Measurements from ENCODE around the gene FAM118B. TPM values are rescaled to one million over a fixed set of nuclear protein-coding genes. Genes with fewer than 3 reads are reported as not detected.
A peak's percentile ranks its signal among the peaks of the same experiment; 100 is the strongest.

FAM118B gene
- total and polyA plus RNA-seq, 2 of the 8 experiments (the other 6 are each of a cell fraction or from before 2014, with no cell fraction given): 25.3 to 48.3 TPM

GRCh38 chr11:126268708-126269579, 57.4 kb downstream of the FAM118B start, which contains the start of the genes FOXRED1 and SRPRA:
Gene FOXRED1 (plus strand): TSS chr11:126269154. CDS start chr11:126269207, 53 bp downstream.
Gene SRPRA (minus strand): TSS chr11:126268895. CDS start chr11:126268804, 91 bp downstream.
- Histone ChIP-seq H2BK12ac (ENCODE audit: low read depth, low read length) (peak within 1 kb of the TSS; percentile 32; the same call in 1 of the 2 replicates), H3K4me1 (replicated peaks in 1 of 4; ENCODE audit: control insufficient read depth in 3 of 4, insufficient read depth in 4 of 4, low read length in 3 of 4) (peaks cover 0 to 7% (median 2%) of the 10 kb centered on the region in 4 experiments; a peak in 1 of 7 replicates), H3K4me3 (ENCODE audit: extremely low read depth in 1 of 4, insufficient read depth in 2 of 4, low read depth in 3 of 4, low read length in 4 of 4) (peak within 1 kb of the TSS; percentile 88 to 99 (median 95)), H2BK5ac (ENCODE audit: low read depth, low read length) (peak within 1 kb of the TSS; percentile 99), H3K23ac (ENCODE audit: insufficient read length) (no peak within 1 kb of the TSS), H3K4ac (replicated peaks; ENCODE audit: insufficient read length, low read depth, low read length) (peak within 1 kb of the TSS; percentile 83), H3K36me3 (ENCODE audit: control insufficient read depth in 2 of 4, insufficient read depth in 4 of 4, low read length in 3 of 4) (peaks cover 30 to 53% (median 41%) of the 10 kb centered on the region in 4 experiments), H4K20me1 (replicated peaks in 1 of 2; ENCODE audit: control insufficient read depth in 1 of 2, insufficient read depth in 2 of 2, low read length in 2 of 2) (peaks cover 2 to 10% of the 10 kb centered on the region in 2 experiments), H3K18ac (ENCODE audit: extremely low read depth, low read length) (peak within 1 kb of the TSS; percentile 93), H2AK5ac (ENCODE audit: low read depth, low read length) (no peak within 1 kb of the TSS), H4K8ac (ENCODE audit: extremely low read depth, insufficient read depth, low read length) (peak within 1 kb of the TSS; percentile 98), H3K56ac (replicated peaks; ENCODE audit: insufficient read length, low read depth, low read length) (peak within 1 kb of the TSS; percentile 96), H3K14ac (ENCODE audit: insufficient read length) (no peak within 1 kb of the TSS), H3K79me2 (ENCODE audit: control insufficient read depth in 1 of 2, insufficient read depth in 2 of 2, low read length in 2 of 2) (peaks cover 0 to 35% of the 10 kb centered on the region in 2 experiments; a peak in 2 of 4 replicates), H3K79me1 (ENCODE audit: low read depth, low read length) (peaks cover 7% of the 10 kb centered on the region), H2BK15ac (ENCODE audit: low read length) (0 out of 2 replicates have a peak within 1 kb of the TSS, but pooled peaks have one; percentile 89), H3K27me3 (replicated peaks in 1 of 4; ENCODE audit: control insufficient read depth in 3 of 4, extremely low read depth in 1 of 4, insufficient read depth in 3 of 4, low read length in 3 of 4) (no peaks in the 10 kb centered on the region), H3K23me2 (ENCODE audit: low read depth, low read length) (peaks cover 3% of the 10 kb centered on the region; the same call in 1 of the 2 replicates), H3K27ac (ENCODE audit: low read depth, low read length) (peak within 1 kb of the TSS; percentile 98), H2BK20ac (ENCODE audit: low read length) (no peak within 1 kb of the TSS), H3K9me3 (ENCODE audit: insufficient read depth in 2 of 2, low read depth in 1 of 2, low read length in 1 of 2) (no peaks in the 10 kb centered on the region), H4K5ac (ENCODE audit: insufficient read length, low read depth, low read length) (peak within 1 kb of the TSS; percentile 95), H2AFZ (ENCODE audit: low read length) (peak within 1 kb of the TSS; percentile 87), H3K4me2 (ENCODE audit: insufficient read depth in 1 of 2, low read depth in 2 of 2, low read length in 2 of 2) (peak within 1 kb of the TSS; percentile 90 to 97), H4K91ac (replicated peaks; ENCODE audit: insufficient read length, low read length) (peak within 1 kb of the TSS; percentile 98), H2BK120ac (replicated peaks; ENCODE audit: low read depth, low read length) (no peak within 1 kb of the TSS), H3K9ac (replicated peaks in 1 of 4; ENCODE audit: extremely low read depth in 1 of 4, low read depth in 3 of 4, low read length in 3 of 4) (peak within 1 kb of the TSS; percentile 96 to 99 (median 98))
- WGBS, 2 experiments (ENCODE audit: extremely low coverage in 1 of 2, insufficient coverage in 1 of 2, insufficient read length in 1 of 2, insufficient replicate concordance in 2 of 2, low coverage in 1 of 2, low lambda C conversion rate in 2 of 2, missing lambda C conversion rate in 1 of 2): 2% methylated on average over 60 of the region's 64 CpGs; no CpG with 5 or more reads in 1 of the 2 experiments
- CTCF ChIA-PET (ENCODE audit: partially characterized antibody): no interaction called here
- peak; percentile 48 for FAIRE-seq
- peak; percentile 98 to 99 for DNase-seq (ENCODE audit: low read depth in 1 of 2, low spot score in 2 of 2)
- POLR2A ChIA-PET (ENCODE audit: partially characterized antibody): interaction anchor here (0.6 to 6.6 kb wide), 23 partner anchors 9 to 366 kb away, joined by 3 to 75 read pairs (median 5); partner anchors contain the start of genes DCPS, FAM118B, PUS3 and RPUSD4
- TF ChIP-seq CEBPB (IDR thresholded peaks at IDR 0.05; ENCODE audit: low read depth, low read length) (no peak), CHD1 (IDR thresholded peaks at IDR 0.05; ENCODE audit: low read depth, low read length) (no peak), TEAD4 (IDR thresholded peaks at IDR 0.05; ENCODE audit: low read depth, low read length) (no peak), SIRT6 (IDR thresholded peaks at IDR 0.05; ENCODE audit: low read length) (no peak), KDM1A (IDR thresholded peaks at IDR 0.05; ENCODE audit: borderline replicate concordance, low read length) (no peak), SUZ12 (IDR thresholded peaks at IDR 0.05; ENCODE audit: low read length) (no peak), USF2 (IDR thresholded peaks at IDR 0.05; ENCODE audit: low read length) (peak; percentile 88), TBP (IDR thresholded peaks at IDR 0.05; ENCODE audit: low read depth, low read length) (peak; percentile 92), JUN (IDR thresholded peaks at IDR 0.05; ENCODE audit: low read depth, low read length) (no peak), ATF3 (IDR thresholded peaks at IDR 0.05; ENCODE audit: insufficient read depth, low read depth, low read length) (peak; percentile 75)
